Endothelial cell of umbilical vein (primary cell): Measurements from ENCODE around the gene CAMK2G.

Source experiments
- EZH2 ChIP-seq: IDR thresholded peaks from 2 replicates; pipeline ENCODE4 v1.6.1; 2012; ENCODE audit warnings: borderline replicate concordance, low read depth, mild to moderate bottlenecking, moderate library complexity, low read length, inconsistent platforms; ENCODE audit not compliant: severe bottlenecking
- FOS ChIP-seq: IDR thresholded peaks from 2 replicates; pipeline ENCODE4 v1.6.1; 2011; ENCODE audit warnings: mild to moderate bottlenecking, low read length, moderate library complexity, borderline replicate concordance; ENCODE audit not compliant: insufficient read depth
- GATA2 ChIP-seq: IDR thresholded peaks from 2 replicates; pipeline ENCODE4 v1.7.0; 2011; ENCODE audit warnings: low read depth, mild to moderate bottlenecking, moderate library complexity, mixed read lengths, low read length; ENCODE audit not compliant: insufficient read length, insufficient read depth
- JUN ChIP-seq: IDR thresholded peaks from 2 replicates; pipeline ENCODE4 v1.6.1; 2011; ENCODE audit warnings: borderline replicate concordance, low read depth; ENCODE audit not compliant: insufficient read length, insufficient read depth
- POLR2A ChIP-seq: IDR thresholded peaks from 2 replicates; pipeline ENCODE4 v1.6.1; 2012; ENCODE audit warnings: low read depth, mild to moderate bottlenecking, control low read depth, low read length
- POLR2AphosphoS5 ChIP-seq: IDR thresholded peaks from 2 replicates; pipeline ENCODE4 v1.6.1; 2012; ENCODE audit warnings: low read depth, mild to moderate bottlenecking, control low read depth, low read length, moderate library complexity; ENCODE audit not compliant: insufficient read depth
- TF ChIP-seq, protein P1 (sequence below), 2 donors: IDR thresholded peaks; 1 replicate in 1 of 2; 2 replicates in 1 of 2; pipeline ENCODE4 v1.5.1; 2011; ENCODE audit warnings: low read length in 2 of 2, mild to moderate bottlenecking in 2 of 2, moderate library complexity in 2 of 2, control low read depth in 1 of 2, inconsistent platforms in 1 of 2, low read depth in 1 of 2; ENCODE audit not compliant: insufficient read depth in 1 of 2; ENCODE audit errors: extremely low read depth in 1 of 2
- TF ChIP-seq, protein P2 (sequence below): IDR thresholded peaks from 2 replicates; pipeline ENCODE4 v1.6.1; 2011; ENCODE audit not compliant: insufficient read depth, insufficient read length

DNA sequence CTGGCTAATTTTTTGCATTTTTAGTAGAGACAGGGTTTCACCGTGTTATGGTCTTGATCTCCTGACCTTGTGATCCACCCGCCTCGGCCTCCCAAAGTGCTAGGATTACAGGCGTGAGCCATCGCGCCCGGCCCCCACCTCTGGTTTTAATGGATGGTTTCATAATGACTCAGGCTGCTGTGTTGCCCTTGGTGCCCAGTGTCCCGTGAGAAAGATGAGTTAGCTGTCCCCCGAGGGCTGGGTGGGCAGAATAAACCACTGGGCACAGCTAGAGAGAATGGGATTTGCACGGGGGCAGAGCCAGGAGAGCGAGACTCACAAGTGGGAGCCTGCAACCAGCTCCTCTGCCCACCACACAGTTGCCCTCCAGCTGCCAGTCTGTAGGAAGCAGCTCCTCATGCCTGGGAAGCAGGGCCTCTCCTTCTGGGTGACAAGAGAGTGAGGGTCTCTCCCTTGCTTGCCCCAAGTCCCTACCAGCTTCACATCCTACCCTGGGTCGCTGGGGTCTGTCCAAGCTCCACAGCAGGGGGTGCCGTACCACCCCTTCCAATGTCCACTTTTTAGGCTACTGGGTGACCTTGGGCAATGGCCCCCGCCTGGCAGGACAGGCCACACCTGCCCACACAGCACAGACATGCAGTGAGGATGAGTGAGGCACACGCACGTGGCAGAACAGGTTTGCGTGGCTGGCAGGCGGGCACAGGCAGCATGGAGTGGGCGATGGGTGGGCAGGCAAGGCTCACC is 46.8 kb downstream of the CAMK2G start:
- TF ChIP-seq, protein P1, sequence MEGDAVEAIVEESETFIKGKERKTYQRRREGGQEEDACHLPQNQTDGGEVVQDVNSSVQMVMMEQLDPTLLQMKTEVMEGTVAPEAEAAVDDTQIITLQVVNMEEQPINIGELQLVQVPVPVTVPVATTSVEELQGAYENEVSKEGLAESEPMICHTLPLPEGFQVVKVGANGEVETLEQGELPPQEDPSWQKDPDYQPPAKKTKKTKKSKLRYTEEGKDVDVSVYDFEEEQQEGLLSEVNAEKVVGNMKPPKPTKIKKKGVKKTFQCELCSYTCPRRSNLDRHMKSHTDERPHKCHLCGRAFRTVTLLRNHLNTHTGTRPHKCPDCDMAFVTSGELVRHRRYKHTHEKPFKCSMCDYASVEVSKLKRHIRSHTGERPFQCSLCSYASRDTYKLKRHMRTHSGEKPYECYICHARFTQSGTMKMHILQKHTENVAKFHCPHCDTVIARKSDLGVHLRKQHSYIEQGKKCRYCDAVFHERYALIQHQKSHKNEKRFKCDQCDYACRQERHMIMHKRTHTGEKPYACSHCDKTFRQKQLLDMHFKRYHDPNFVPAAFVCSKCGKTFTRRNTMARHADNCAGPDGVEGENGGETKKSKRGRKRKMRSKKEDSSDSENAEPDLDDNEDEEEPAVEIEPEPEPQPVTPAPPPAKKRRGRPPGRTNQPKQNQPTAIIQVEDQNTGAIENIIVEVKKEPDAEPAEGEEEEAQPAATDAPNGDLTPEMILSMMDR (IDR thresholded peaks at IDR 0.05; ENCODE audit: extremely low read depth in 1 of 2, insufficient read depth in 1 of 2, low read depth in 1 of 2, low read length in 2 of 2), result no peak
- TF ChIP-seq GATA2 (no peak), EZH2 (no peak), POLR2A (no peak), FOS (no peak), JUN (no peak), POLR2AphosphoS5 (no peak)
- TF ChIP-seq, protein P2, sequence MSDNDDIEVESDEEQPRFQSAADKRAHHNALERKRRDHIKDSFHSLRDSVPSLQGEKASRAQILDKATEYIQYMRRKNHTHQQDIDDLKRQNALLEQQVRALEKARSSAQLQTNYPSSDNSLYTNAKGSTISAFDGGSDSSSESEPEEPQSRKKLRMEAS, result no peak
